Measurements from ENCODE around the gene URI1.
"Not testable (repeated sequence)": the region's sequence is repeated elsewhere in the genome, so short reads cannot be mapped to it uniquely, and the experiment has no call there.

URI1 gene

GRCh38 chr19:29927944-29928625, 14.0 kb upstream of the URI1 start:
- H3K4me3 ChIP-seq (ENCODE audit: low read length): no peak overlapping the region
- no peak for TF ChIP-seq ZNF274 (IDR thresholded peaks at IDR 0.05; ENCODE audit: low read depth, low read length)

GRCh38 chr19:29928831-29929230, 13.2 kb upstream of the URI1 start:
- H3K4me3 ChIP-seq (ENCODE audit: low read length): no peak overlapping the region
- no peak for TF ChIP-seq ZNF274 (IDR thresholded peaks at IDR 0.05; ENCODE audit: low read depth, low read length)

DNA sequence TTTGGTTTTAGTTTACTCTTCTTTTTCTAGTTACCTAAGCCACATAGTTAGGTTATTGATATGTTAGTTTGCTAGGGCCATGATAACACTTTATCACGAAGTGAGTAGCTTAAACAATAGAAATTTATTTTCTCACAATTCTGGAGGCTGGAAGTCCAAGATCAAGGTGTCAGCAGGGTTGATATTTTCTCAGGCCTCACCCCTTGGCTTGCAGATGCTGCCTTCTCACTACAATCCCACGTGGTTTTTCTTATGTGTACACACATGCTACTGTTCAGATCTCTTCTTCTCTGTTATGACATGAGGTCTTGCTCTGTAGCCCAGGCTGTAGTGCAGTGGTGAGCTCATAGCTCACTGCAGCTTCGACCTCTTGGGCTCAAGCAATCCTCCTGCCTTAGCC, 7.8 kb upstream of the URI1 start:
- no peak overlapping the region for H3K4me3 ChIP-seq (ENCODE audit: low read length)
- no peak for TF ChIP-seq ZNF274 (IDR thresholded peaks at IDR 0.05; ENCODE audit: low read depth, low read length)

DNA sequence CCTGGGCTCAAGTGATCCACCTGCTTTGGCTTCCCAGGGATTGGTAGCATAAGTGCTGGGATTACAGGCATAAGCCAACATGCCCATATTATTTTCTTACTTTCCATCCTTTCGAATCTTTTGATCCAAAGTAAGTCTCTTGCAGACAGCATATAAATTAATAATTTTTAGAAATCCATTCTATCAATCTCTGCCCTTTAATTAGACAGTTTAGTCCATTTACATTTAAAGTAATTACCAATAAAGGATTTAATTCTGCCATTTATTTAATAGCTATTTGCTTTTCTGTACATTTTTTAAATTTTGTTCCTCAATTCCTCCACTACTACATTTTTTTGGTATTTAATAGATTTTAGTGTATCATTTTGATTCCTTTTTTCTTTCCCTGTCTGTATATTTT, 7.3 kb upstream of the URI1 start:
- H3K4me3 ChIP-seq (ENCODE audit: low read length): no peak overlapping the region
- no peak for TF ChIP-seq ZNF274 (IDR thresholded peaks at IDR 0.05; ENCODE audit: low read depth, low read length)

GRCh38 chr19:29936409-29936808, 5.6 kb upstream of the URI1 start:
- no peak for TF ChIP-seq ZNF274 (IDR thresholded peaks at IDR 0.05; ENCODE audit: low read depth, low read length)

GRCh38 chr19:29939628-29940027, 2.4 kb upstream of the URI1 start:
- TF ChIP-seq ZNF274 (IDR thresholded peaks at IDR 0.05; ENCODE audit: low read depth, low read length): no peak
- H3K4me3 ChIP-seq (ENCODE audit: low read length): no peak overlapping the region

More at GRCh38 chr19:29936409-29936808, 5.6 kb upstream of the URI1 start:
- H3K4me3 ChIP-seq (ENCODE audit: low read length): no peak overlapping the region

DNA sequence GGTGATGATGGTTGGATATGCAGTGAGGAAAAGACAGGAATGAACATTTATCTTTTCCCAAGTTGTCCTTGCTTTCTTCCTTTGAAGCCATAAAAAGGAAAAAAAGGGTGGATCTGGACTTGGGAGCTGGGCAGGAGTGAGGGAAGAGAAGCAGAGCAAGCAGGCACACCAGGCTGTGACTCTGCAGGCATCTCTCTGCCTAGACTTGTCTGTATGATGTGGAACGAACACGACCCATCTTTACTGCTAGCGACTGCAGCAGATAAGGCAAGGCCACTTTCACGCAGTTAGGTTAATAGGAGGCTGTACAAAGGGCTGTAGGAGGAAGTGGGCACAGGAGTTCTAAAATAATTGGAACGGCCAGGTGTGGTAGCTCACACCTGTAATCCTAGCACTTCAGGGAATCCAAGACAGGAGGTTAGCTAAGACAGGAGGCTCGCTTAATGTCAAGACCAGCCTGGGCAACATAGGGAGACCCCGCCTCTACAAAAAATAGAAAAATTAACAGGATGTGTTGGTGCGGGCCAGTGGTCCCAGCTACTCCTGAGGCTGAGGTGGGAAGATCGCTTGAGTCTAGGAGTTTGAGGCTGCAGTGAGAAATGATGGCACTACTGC, 961 bp upstream of the URI1 start:
- no peak for TF ChIP-seq ZNF274 (IDR thresholded peaks at IDR 0.05; ENCODE audit: low read depth, low read length)
- no peak overlapping the region for H3K4me3 ChIP-seq (ENCODE audit: low read length)

DNA sequence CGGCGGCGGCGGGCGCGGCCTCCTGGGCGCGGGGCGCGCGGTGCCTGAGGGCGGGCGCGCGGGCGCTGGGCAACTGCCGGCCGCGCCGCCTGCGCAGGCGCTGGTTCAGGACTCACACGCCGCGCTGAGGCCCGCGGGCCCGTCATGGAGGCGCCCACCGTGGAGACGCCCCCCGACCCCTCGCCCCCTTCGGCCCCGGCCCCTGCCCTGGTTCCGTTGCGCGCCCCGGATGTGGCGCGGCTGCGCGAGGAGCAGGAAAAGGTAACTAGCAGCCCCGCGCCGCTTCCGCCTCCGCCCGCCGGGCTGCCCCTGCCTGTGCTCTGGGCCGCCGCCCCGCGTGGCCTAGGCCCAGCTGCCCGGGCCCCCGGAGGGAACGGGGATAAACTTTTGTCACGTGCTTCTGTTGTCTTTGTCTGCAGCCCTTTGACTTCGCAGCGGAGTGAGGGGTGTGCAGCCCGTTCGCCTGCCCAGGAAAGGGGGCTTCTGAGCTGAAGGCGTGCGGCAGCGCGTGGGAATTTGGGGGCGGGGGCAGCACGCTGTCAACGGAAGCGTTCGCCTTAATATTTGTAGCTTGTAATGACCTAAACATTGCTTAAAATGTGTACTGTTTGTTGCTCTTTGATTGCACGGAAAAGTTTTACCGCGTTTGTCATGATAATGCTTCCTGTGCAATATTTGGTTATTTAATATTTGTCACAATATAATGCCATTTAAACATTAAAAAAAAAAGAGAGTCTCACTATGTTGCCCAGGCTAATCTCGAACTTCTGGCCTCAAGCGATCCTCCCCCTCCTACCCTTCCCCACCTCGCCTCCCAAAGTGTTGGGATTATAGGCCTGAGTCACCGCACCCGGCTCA, 594 bp downstream of the URI1 start:
- no peak for TF ChIP-seq ZNF274 (IDR thresholded peaks at IDR 0.05; ENCODE audit: low read depth, low read length)
- H3K4me3 ChIP-seq (ENCODE audit: low read length): peak overlapping the region; percentile 99

DNA sequence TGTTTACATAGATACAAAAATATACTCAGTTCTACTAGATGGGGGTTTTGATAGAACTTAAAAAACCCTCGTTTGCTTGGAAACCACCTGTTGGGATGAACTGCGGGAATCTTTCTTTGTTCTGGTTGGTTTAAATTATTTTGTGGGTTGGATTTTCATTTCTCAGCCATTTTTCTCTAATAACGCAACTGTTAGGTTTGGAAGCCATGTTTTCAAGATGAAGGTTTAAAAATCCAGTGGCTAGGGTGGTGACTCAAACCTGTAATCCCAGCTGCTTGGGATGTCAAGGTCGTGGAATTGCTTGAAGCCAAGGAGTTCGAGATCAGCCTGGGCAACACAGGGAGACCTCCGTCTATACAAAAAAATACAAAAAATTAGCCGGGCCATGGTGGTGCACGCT, 1.6 kb downstream of the URI1 start:
- TF ChIP-seq ZNF274 (IDR thresholded peaks at IDR 0.05; ENCODE audit: low read depth, low read length): no peak
- H3K4me3 ChIP-seq (ENCODE audit: low read length): peak overlapping the region; percentile 99

GRCh38 chr19:29944390-29945012, 2.5 kb downstream of the URI1 start:
- peak overlapping the region; percentile 19; the same call in 1 of the 2 replicates for H3K4me3 ChIP-seq (ENCODE audit: low read length)
- no peak for TF ChIP-seq ZNF274 (IDR thresholded peaks at IDR 0.05; ENCODE audit: low read depth, low read length)

DNA sequence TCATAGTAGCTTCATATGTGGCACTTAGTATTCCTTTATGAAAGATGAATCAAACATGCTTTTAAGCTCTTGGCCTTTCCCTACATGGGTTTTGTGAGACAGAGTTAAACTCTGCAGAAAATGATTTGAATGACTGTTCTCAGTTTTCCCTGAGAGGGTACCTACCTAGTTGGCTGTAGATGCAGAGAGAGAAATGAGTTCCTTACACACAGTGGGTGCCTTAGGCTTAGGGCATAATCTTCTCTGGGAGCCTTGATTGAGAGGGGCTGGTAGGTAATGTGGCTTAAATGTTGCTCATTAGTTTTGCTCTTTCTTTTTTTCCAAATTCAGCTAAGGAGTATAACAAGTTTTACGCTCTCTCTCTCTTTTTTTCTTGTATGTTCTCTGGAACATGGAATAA, 3.0 kb downstream of the URI1 start:
- TF ChIP-seq ZNF274 (IDR thresholded peaks at IDR 0.05; ENCODE audit: low read depth, low read length): no peak
- no peak overlapping the region; the same call in 1 of the 2 replicates for H3K4me3 ChIP-seq (ENCODE audit: low read length)

DNA sequence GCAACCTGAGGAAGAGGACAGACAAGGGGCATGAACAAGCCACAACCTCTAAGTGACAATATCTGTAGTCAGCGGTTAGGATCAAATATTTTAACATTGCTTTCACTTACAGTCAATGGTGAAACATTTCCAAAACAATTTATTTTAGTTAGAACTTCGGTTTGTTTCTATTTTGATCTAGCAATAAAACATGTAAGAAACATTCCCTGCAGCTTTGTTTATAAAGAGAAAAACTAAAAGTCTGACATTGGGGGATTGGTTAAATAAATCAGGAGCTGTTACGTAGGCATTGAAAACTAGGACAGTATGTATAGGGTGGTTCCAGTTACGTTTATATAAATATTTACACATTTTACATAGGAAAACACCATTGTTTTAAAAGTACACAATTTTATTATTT, 3.4 kb downstream of the URI1 start:
- no peak overlapping the region; the same call in 1 of the 2 replicates for H3K4me3 ChIP-seq (ENCODE audit: low read length)
- no peak for TF ChIP-seq ZNF274 (IDR thresholded peaks at IDR 0.05; ENCODE audit: low read depth, low read length)

DNA sequence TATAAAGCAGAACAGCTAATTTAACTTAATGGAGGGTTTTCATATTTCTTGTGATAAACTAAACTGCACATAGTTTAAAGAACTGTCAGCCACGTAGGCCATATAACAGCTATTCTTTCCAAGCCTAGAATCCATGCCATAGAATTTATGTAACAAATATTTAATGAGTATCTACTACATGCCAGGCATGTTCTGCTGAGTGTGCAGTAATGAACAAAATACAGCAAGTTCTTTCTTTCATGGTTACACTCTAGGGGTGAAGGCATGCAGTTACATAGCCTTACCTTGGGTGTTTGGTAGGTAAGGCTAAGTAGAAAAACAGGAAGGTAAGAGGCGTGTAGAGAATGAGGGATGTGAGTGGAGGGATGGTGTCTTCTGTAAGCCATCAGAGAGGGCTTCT, 4.6 kb downstream of the URI1 start:
- H3K4me3 ChIP-seq (ENCODE audit: low read length): no peak overlapping the region
- TF ChIP-seq ZNF274 (IDR thresholded peaks at IDR 0.05; ENCODE audit: low read depth, low read length): no peak

GRCh38 chr19:29947871-29948270, 5.8 kb downstream of the URI1 start:
- no peak for TF ChIP-seq ZNF274 (IDR thresholded peaks at IDR 0.05; ENCODE audit: low read depth, low read length)
- no peak overlapping the region for H3K4me3 ChIP-seq (ENCODE audit: low read length)

- not testable (repeated sequence) for H3K4me3 ChIP-seq (ENCODE audit: low read length)
Observed at GRCh38 chr19:29948759-29949470, 6.9 kb downstream of the URI1 start.

All from GM08714 (cell line).